CD4-positive, CD25-positive, alpha-beta regulatory T cell (primary cell): ENCODE data around the gene IGSF9. TPM values are rescaled to one million over a fixed set of nuclear protein-coding genes. Genes with fewer than 3 reads are reported as not detected.

Experiments
- ATAC-seq, 2 donors: fragments of 150-1000 bp; cut with Tn5 transposase; one replicate each; pipeline ENCODE4 v1.10.0; 2021; ENCODE audit warnings: low read depth in 2 of 2, moderate number of reproducible peaks in 2 of 2, moderate library complexity in 1 of 2
- DNase-seq, 3 donors: peaks; one replicate each; pipeline versions ENCODE4 v3.0.0 to v3.0.0-alpha.2; 2012 to 2022; ENCODE audit warnings: mixed read lengths in 1 of 3
- H3K27ac ChIP-seq: one replicate; pipeline ENCODE4 v1.7.0; 2013; ENCODE audit warnings: mild to moderate bottlenecking, low read length; ENCODE audit not compliant: insufficient read depth, poor library complexity, severe bottlenecking
- H3K27me3 ChIP-seq: one replicate; pipeline ENCODE4 v1.7.0; 2013; ENCODE audit warnings: low read length; ENCODE audit not compliant: control insufficient read depth, insufficient read depth
- H3K36me3 ChIP-seq: one replicate; pipeline ENCODE4 v1.7.0; 2013; ENCODE audit warnings: mild to moderate bottlenecking, low read length, moderate library complexity; ENCODE audit not compliant: control insufficient read depth, insufficient read depth
- H3K4me1 ChIP-seq: 2 replicates; pipeline ENCODE4 v1.7.0; 2013; ENCODE audit warnings: mild to moderate bottlenecking, low read length; ENCODE audit not compliant: insufficient read depth, control insufficient read depth, poor library complexity, severe bottlenecking
- H3K4me3 ChIP-seq: one replicate; pipeline ENCODE4 v1.7.0; 2013; ENCODE audit warnings: low read depth, mild to moderate bottlenecking, low read length, moderate library complexity
- H3K9me3 ChIP-seq, 2 experiments: 1 replicate in 1 of 2; 2 replicates in 1 of 2; pipeline ENCODE4 v1.7.0; 2013; ENCODE audit warnings: low read length in 2 of 2, mild to moderate bottlenecking in 1 of 2, moderate library complexity in 1 of 2; ENCODE audit not compliant: control insufficient read depth in 2 of 2
- H3K27ac Mint-ChIP-seq, 3 donors: one replicate each; pipeline ENCODE4 v1.8.0; 2020 to 2022; ENCODE audit warnings: mild to moderate bottlenecking in 3 of 3, mixed read lengths in 3 of 3, moderate library complexity in 2 of 3
- H3K27me3 Mint-ChIP-seq: one replicate; pipeline ENCODE4 v1.8.0; 2022; ENCODE audit warnings: mild to moderate bottlenecking, mixed read lengths
- H3K36me3 Mint-ChIP-seq: one replicate; pipeline ENCODE4 v1.8.0; 2020; ENCODE audit warnings: mixed read lengths
- H3K4me1 Mint-ChIP-seq, 4 donors: one replicate each; pipeline ENCODE4 v1.8.0; 2020 to 2022; ENCODE audit warnings: mixed read lengths in 4 of 4, mild to moderate bottlenecking in 1 of 4
- H3K4me3 Mint-ChIP-seq, 4 donors: one replicate each; pipeline ENCODE4 v1.8.0; 2020 to 2022; ENCODE audit warnings: mild to moderate bottlenecking in 4 of 4, mixed read lengths in 4 of 4, moderate library complexity in 3 of 4
- H3K9me3 Mint-ChIP-seq, 7 donors: one replicate each; pipeline ENCODE4 v1.8.0; 2020 to 2022; ENCODE audit warnings: mixed read lengths in 7 of 7, mild to moderate bottlenecking in 3 of 7, moderate library complexity in 2 of 7
- polyA plus RNA-seq, 4 donors: library from polyadenylated mRNA; unstranded; fragments of 300-500 nt; fragmentation: Illumina TruSeq; gene quantifications; one replicate each; pipeline ENCODE4 v1.2.3, GENCODE V29; 2021
- total RNA-seq: library from RNA; stranded (reverse); gene quantifications from one replicate; pipeline ENCODE4 v1.2.3, GENCODE V29; 2022

Gene IGSF9
- total and polyA plus RNA-seq, 5 donors from 2014 or later, result 0.23 TPM; not detected in 4

- no peak for DNase-seq
- no peak for ATAC-seq
- Histone ChIP-seq H3K27me3 (peaks cover 26% of the 10 kb centered on the region), H3K9me3 (no peaks in the 10 kb centered on the region), H3K36me3 (no peaks in the 10 kb centered on the region), H3K4me1 (no peaks in the 10 kb centered on the region), H3K27ac (no peak overlapping the region), H3K4me3 (no peak overlapping the region)
- Mint-ChIP-seq H3K4me1 (peaks cover 0 to 4% (median 0%) of the 10 kb centered on the region in 4 donors), H3K9me3 (no peaks in the 10 kb centered on the region), H3K4me3 (no peak overlapping the region), H3K27me3 (peaks cover 40% of the 10 kb centered on the region), H3K27ac (no peak overlapping the region), H3K36me3 (no peaks in the 10 kb centered on the region)
Measured at GRCh38 chr1:159980076-159980475, 34.7 kb upstream of the IGSF9 start.

GRCh38 chr1:159979257-159979656, 33.8 kb upstream of the IGSF9 start:
- H3K4me3 ChIP-seq, result no peak overlapping the region
- Mint-ChIP-seq H3K9me3 (no peaks in the 10 kb centered on the region), H3K27ac (no peak overlapping the region), H3K36me3 (no peaks in the 10 kb centered on the region), H3K4me1 (peaks cover 0 to 4% (median 0%) of the 10 kb centered on the region in 4 donors), H3K27me3 (peaks cover 40% of the 10 kb centered on the region), H3K4me3 (no peak overlapping the region)
- no peak overlapping the region for H3K27ac ChIP-seq
- H3K36me3 ChIP-seq, result no peaks in the 10 kb centered on the region
- H3K27me3 ChIP-seq, result peaks cover 25% of the 10 kb centered on the region
- H3K9me3 ChIP-seq, result no peaks in the 10 kb centered on the region
- H3K4me1 ChIP-seq, result no peaks in the 10 kb centered on the region
- ATAC-seq, result no peak
- no peak for DNase-seq

- Mint-ChIP-seq H3K4me3 (no peak overlapping the region), H3K36me3 (no peaks in the 10 kb centered on the region), H3K27ac (no peak overlapping the region), H3K4me1 (peaks cover 0 to 4% (median 0%) of the 10 kb centered on the region in 4 donors), H3K27me3 (peaks cover 36% of the 10 kb centered on the region), H3K9me3 (no peaks in the 10 kb centered on the region)
- Histone ChIP-seq H3K27ac (no peak overlapping the region), H3K4me1 (no peaks in the 10 kb centered on the region), H3K27me3 (peaks cover 18% of the 10 kb centered on the region), H3K9me3 (no peaks in the 10 kb centered on the region), H3K4me3 (no peak overlapping the region), H3K36me3 (no peaks in the 10 kb centered on the region)
- DNase-seq (no peak), ATAC-seq (no peak)
Measured at GRCh38 chr1:159978107-159978398, 32.6 kb upstream of the IGSF9 start.

GRCh38 chr1:159977364-159978106, 32.1 kb upstream of the IGSF9 start:
- H3K36me3 Mint-ChIP-seq, result no peaks in the 10 kb centered on the region
- H3K27ac Mint-ChIP-seq, result no peak overlapping the region
- H3K9me3 ChIP-seq, result no peaks in the 10 kb centered on the region
- no peak overlapping the region for H3K4me3 Mint-ChIP-seq
- H3K27me3 Mint-ChIP-seq, result peaks cover 36% of the 10 kb centered on the region
- DNase-seq (no peak), ATAC-seq (no peak)
- no peaks in the 10 kb centered on the region for H3K36me3 ChIP-seq
- H3K9me3 Mint-ChIP-seq, result no peaks in the 10 kb centered on the region
- H3K4me1 Mint-ChIP-seq, result peaks cover 0 to 4% (median 0%) of the 10 kb centered on the region in 4 donors
- H3K4me1 ChIP-seq, result no peaks in the 10 kb centered on the region
- H3K27ac ChIP-seq, result no peak overlapping the region
- H3K4me3 ChIP-seq, result no peak overlapping the region
- peaks cover 16% of the 10 kb centered on the region for H3K27me3 ChIP-seq

- H3K9me3 Mint-ChIP-seq, result no peaks in the 10 kb centered on the region
- no peak overlapping the region for H3K4me3 Mint-ChIP-seq
- DNase-seq, result no peak
- no peaks in the 10 kb centered on the region for H3K36me3 ChIP-seq
- ATAC-seq, result no peak
- no peaks in the 10 kb centered on the region for H3K9me3 ChIP-seq
- H3K27ac ChIP-seq, result no peak overlapping the region
- H3K4me3 ChIP-seq, result no peak overlapping the region
- H3K27ac Mint-ChIP-seq, result no peak overlapping the region
- H3K4me1 Mint-ChIP-seq, result no peaks in the 10 kb centered on the region
- peaks cover 19% of the 10 kb centered on the region for H3K27me3 ChIP-seq
- H3K36me3 Mint-ChIP-seq, result no peaks in the 10 kb centered on the region
- H3K4me1 ChIP-seq, result no peaks in the 10 kb centered on the region
- H3K27me3 Mint-ChIP-seq, result peaks cover 24% of the 10 kb centered on the region
Measured at GRCh38 chr1:159974350-159974965, 29.0 kb upstream of the IGSF9 start.

GRCh38 chr1:159973350-159973940, 28.0 kb upstream of the IGSF9 start:
- H3K27ac ChIP-seq, result no peak overlapping the region
- Mint-ChIP-seq H3K4me1 (no peaks in the 10 kb centered on the region), H3K9me3 (no peaks in the 10 kb centered on the region), H3K27me3 (peaks cover 18% of the 10 kb centered on the region), H3K4me3 (no peak overlapping the region), H3K36me3 (no peaks in the 10 kb centered on the region), H3K27ac (no peak overlapping the region)
- H3K4me1 ChIP-seq, result no peaks in the 10 kb centered on the region
- H3K36me3 ChIP-seq, result no peaks in the 10 kb centered on the region
- no peaks in the 10 kb centered on the region for H3K9me3 ChIP-seq
- DNase-seq (no peak), ATAC-seq (no peak)
- H3K27me3 ChIP-seq, result peaks cover 21% of the 10 kb centered on the region
- no peak overlapping the region for H3K4me3 ChIP-seq

GRCh38 chr1:159972443-159973205, 27.2 kb upstream of the IGSF9 start:
- DNase-seq (no peak), ATAC-seq (no peak)
- Histone ChIP-seq H3K27ac (no peak overlapping the region), H3K27me3 (peaks cover 25% of the 10 kb centered on the region), H3K9me3 (no peaks in the 10 kb centered on the region), H3K4me3 (no peak overlapping the region), H3K36me3 (no peaks in the 10 kb centered on the region), H3K4me1 (no peaks in the 10 kb centered on the region)
- Mint-ChIP-seq H3K27ac (no peak overlapping the region), H3K4me1 (no peaks in the 10 kb centered on the region), H3K27me3 (peaks cover 17% of the 10 kb centered on the region), H3K4me3 (no peak overlapping the region), H3K36me3 (no peaks in the 10 kb centered on the region), H3K9me3 (no peaks in the 10 kb centered on the region)
